ENCODE data around the gene VPS37B. TPM values are rescaled to one million over a fixed set of nuclear protein-coding genes. Genes with fewer than 3 reads are reported as not detected.

VPS37B gene
- total RNA-seq, 1 experiment from 2014 or later = 18.1 TPM

DNA sequence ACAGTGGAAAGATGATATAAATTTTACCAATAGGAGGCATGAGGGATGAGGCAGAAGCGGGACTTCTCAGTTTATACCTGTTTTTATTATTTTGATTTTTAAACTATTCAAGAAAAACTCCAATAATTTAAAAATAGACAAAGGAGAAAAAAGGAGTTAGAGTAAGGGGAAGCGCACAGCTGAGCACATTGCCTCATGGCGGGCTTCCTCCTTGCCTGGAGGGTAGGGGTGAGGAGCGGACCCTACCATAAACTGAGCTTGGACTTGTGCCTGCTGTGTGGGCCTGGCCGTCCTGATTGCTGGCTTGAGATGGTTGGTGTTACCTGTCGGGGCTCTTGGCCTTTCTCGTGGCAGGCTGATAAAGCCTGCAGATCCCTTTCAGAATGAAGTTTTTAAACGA is 75.8 kb downstream of the VPS37B start (continued):
- TF ChIP-seq, protein P1, sequence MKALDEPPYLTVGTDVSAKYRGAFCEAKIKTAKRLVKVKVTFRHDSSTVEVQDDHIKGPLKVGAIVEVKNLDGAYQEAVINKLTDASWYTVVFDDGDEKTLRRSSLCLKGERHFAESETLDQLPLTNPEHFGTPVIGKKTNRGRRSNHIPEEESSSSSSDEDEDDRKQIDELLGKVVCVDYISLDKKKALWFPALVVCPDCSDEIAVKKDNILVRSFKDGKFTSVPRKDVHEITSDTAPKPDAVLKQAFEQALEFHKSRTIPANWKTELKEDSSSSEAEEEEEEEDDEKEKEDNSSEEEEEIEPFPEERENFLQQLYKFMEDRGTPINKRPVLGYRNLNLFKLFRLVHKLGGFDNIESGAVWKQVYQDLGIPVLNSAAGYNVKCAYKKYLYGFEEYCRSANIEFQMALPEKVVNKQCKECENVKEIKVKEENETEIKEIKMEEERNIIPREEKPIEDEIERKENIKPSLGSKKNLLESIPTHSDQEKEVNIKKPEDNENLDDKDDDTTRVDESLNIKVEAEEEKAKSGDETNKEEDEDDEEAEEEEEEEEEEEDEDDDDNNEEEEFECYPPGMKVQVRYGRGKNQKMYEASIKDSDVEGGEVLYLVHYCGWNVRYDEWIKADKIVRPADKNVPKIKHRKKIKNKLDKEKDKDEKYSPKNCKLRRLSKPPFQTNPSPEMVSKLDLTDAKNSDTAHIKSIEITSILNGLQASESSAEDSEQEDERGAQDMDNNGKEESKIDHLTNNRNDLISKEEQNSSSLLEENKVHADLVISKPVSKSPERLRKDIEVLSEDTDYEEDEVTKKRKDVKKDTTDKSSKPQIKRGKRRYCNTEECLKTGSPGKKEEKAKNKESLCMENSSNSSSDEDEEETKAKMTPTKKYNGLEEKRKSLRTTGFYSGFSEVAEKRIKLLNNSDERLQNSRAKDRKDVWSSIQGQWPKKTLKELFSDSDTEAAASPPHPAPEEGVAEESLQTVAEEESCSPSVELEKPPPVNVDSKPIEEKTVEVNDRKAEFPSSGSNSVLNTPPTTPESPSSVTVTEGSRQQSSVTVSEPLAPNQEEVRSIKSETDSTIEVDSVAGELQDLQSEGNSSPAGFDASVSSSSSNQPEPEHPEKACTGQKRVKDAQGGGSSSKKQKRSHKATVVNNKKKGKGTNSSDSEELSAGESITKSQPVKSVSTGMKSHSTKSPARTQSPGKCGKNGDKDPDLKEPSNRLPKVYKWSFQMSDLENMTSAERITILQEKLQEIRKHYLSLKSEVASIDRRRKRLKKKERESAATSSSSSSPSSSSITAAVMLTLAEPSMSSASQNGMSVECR (CRISPR knock-in tag; IDR thresholded peaks at IDR 0.05; ENCODE audit: borderline replicate concordance) = no peak

DNA sequence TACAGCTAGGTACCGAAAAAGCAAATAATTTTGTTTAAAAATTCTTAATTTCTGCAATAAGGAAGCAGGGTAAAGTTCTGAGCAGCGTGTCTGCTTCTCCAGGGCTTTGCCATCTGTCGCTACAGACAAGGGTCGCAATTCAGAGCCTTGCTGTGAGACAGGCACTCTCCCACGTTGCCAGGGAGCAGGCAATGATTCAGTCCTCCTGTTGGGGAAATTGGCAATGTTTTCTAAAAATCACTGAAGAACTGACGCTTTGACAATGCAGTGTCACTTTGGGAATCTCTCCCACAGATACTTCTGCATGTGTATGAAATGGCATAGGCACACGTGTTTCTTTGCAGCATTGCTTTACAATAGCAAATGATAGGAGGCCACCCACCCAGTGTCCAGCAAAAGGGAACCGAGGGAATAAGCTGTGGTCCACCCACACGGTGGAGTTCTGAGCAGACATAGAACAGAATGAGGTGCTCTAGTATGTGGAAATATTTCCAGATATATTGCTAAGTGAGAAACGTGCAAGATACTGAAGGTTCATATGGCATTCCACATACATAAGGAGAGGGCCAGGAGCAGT is 76.6 kb downstream of the VPS37B start:
- TF ChIP-seq SOX15 (CRISPR knock-in tag; IDR thresholded peaks at IDR 0.05) (no peak), ZNF138 (CRISPR knock-in tag; conservative IDR thresholded peaks at IDR 0.05) (no peak), JAZF1 (CRISPR knock-in tag; IDR thresholded peaks at IDR 0.05) (no peak), NR2C2 (CRISPR knock-in tag; IDR thresholded peaks at IDR 0.05) (no peak), JUN (CRISPR knock-in tag; IDR thresholded peaks at IDR 0.05) (no peak), ZBTB21 (CRISPR knock-in tag; IDR thresholded peaks at IDR 0.05; ENCODE audit: borderline replicate concordance) (no peak), CREB1 (CRISPR knock-in tag; IDR thresholded peaks at IDR 0.05) (no peak)
- TF ChIP-seq, protein P2, sequence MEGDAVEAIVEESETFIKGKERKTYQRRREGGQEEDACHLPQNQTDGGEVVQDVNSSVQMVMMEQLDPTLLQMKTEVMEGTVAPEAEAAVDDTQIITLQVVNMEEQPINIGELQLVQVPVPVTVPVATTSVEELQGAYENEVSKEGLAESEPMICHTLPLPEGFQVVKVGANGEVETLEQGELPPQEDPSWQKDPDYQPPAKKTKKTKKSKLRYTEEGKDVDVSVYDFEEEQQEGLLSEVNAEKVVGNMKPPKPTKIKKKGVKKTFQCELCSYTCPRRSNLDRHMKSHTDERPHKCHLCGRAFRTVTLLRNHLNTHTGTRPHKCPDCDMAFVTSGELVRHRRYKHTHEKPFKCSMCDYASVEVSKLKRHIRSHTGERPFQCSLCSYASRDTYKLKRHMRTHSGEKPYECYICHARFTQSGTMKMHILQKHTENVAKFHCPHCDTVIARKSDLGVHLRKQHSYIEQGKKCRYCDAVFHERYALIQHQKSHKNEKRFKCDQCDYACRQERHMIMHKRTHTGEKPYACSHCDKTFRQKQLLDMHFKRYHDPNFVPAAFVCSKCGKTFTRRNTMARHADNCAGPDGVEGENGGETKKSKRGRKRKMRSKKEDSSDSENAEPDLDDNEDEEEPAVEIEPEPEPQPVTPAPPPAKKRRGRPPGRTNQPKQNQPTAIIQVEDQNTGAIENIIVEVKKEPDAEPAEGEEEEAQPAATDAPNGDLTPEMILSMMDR (IDR thresholded peaks at IDR 0.05) = no peak
- TF ChIP-seq, protein P3, sequence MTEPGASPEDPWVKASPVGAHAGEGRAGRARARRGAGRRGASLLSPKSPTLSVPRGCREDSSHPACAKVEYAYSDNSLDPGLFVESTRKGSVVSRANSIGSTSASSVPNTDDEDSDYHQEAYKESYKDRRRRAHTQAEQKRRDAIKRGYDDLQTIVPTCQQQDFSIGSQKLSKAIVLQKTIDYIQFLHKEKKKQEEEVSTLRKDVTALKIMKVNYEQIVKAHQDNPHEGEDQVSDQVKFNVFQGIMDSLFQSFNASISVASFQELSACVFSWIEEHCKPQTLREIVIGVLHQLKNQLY (CRISPR knock-in tag; IDR thresholded peaks at IDR 0.05) = no peak
- TF ChIP-seq, protein P4, sequence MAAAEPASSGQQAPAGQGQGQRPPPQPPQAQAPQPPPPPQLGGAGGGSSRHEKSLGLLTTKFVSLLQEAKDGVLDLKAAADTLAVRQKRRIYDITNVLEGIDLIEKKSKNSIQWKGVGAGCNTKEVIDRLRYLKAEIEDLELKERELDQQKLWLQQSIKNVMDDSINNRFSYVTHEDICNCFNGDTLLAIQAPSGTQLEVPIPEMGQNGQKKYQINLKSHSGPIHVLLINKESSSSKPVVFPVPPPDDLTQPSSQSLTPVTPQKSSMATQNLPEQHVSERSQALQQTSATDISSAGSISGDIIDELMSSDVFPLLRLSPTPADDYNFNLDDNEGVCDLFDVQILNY (CRISPR knock-in tag; IDR thresholded peaks at IDR 0.05) = no peak
- TF ChIP-seq, protein P5, sequence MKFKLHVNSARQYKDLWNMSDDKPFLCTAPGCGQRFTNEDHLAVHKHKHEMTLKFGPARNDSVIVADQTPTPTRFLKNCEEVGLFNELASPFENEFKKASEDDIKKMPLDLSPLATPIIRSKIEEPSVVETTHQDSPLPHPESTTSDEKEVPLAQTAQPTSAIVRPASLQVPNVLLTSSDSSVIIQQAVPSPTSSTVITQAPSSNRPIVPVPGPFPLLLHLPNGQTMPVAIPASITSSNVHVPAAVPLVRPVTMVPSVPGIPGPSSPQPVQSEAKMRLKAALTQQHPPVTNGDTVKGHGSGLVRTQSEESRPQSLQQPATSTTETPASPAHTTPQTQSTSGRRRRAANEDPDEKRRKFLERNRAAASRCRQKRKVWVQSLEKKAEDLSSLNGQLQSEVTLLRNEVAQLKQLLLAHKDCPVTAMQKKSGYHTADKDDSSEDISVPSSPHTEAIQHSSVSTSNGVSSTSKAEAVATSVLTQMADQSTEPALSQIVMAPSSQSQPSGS (CRISPR knock-in tag; IDR thresholded peaks at IDR 0.05; ENCODE audit: borderline replicate concordance, low read depth) = no peak
- TF ChIP-seq, protein P1 (CRISPR knock-in tag; IDR thresholded peaks at IDR 0.05; ENCODE audit: borderline replicate concordance) = no peak
- ATAC-seq (no peak), DNase-seq (ENCODE audit: low spot score) (no peak)
- ChIA-PET CTCF (interaction anchor here (0.7 kb wide), 1 partner anchor 16 kb away, joined by 3 read pairs; no protein-coding TSS in a partner anchor), POLR2A (interaction anchor here (0.6 kb wide), 1 partner anchor 173 kb away, joined by 4 read pairs; no protein-coding TSS in a partner anchor)
- no peaks in the 10 kb centered on the region for H3K4me1 Mint-ChIP-seq
- no peak overlapping the region for H3K27ac Mint-ChIP-seq
- no peaks in the 10 kb centered on the region for H3K36me3 Mint-ChIP-seq
- peaks cover 4% of the 10 kb centered on the region; the same call in 1 of the 2 replicates for H3K9me3 Mint-ChIP-seq
- H3K4me3 Mint-ChIP-seq = no peak overlapping the region
- peaks cover 3% of the 10 kb centered on the region; the same call in 1 of the 2 replicates for H3K27me3 Mint-ChIP-seq (ENCODE audit: low read depth)

Other genes with a start within 250 kb of the VPS37B start
- gene HCAR2, start 192.8 kb downstream of the VPS37B start, total RNA-seq (2021) = not detected in 3 replicates
- not detected in 3 replicates for gene HCAR3, start 179.3 kb downstream of the VPS37B start, total RNA-seq (2021)
- 0.04 TPM in 1 of 3 replicates, not detected in the others for gene HCAR1, start 165.3 kb downstream of the VPS37B start, total RNA-seq (2021)
- 66.5 to 81.5 TPM (median 70.8 TPM) in 3 replicates for gene DENR, start 143.3 kb downstream of the VPS37B start, total RNA-seq (2021)
- gene CCDC62, start 121.6 kb downstream of the VPS37B start, total RNA-seq (2021) = 0.33 to 0.78 TPM (median 0.34 TPM) in 3 replicates
- 22.8 to 45.2 TPM (median 26.8 TPM) in 3 replicates for gene HIP1R, start 60.7 kb downstream of the VPS37B start, total RNA-seq (2021)
- gene ABCB9, start 70.3 kb upstream of the VPS37B start, total RNA-seq (2021) = 4.8 to 6.3 TPM (median 5.8 TPM) in 3 replicates
- gene OGFOD2, start 79.1 kb upstream of the VPS37B start, total RNA-seq (2021) = 17.3 to 28.1 TPM (median 23.9 TPM) in 3 replicates
- gene ARL6IP4, start 84.6 kb upstream of the VPS37B start, total RNA-seq (2021) = 133 to 150 TPM (median 146 TPM) in 3 replicates